ENCODE results near the gene FAM120A. TPM values are rescaled to one million over a fixed set of nuclear protein-coding genes. Genes with fewer than 3 reads are reported as not detected.
A peak's percentile ranks its signal among the peaks of the same experiment; 100 is the strongest.

The FAM120A gene
- total and polyA plus RNA-seq, 2 of the 13 experiments (the other 11 are each of a cell fraction or from before 2014, with no cell fraction given) = 41.3 to 44.4 TPM

DNA sequence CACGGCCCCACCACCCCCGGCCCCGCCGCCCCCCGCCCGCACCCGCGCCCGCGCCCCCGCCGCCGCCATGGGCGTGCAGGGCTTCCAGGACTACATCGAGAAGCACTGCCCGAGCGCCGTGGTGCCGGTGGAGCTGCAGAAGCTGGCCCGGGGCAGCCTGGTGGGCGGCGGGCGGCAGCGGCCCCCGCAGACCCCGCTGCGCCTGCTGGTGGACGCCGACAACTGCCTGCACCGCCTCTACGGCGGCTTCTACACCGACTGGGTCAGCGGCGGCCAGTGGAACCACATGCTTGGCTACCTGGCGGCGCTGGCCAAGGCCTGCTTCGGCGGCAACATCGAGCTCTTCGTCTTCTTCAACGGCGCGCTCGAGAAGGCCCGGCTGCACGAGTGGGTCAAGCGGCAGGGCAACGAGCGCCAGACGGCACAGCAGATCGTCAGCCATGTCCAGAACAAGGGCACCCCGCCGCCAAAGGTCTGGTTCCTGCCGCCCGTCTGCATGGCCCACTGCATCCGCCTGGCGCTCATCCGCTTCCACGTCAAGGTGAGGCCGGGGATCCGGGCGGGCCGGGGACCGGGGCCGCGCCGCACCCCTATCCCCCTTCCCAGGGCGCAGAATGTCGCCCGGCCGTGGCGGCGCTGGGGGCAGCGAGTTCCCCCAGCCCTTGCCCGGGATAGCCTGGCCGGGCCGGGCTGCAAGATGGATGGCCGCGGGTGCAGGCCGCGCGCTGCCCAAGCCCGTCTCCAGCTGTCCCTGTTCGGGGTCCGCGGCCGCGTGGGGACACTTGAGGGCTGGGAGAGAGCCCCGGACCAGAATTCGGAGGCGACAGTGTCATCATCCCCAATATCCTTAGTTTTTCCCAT lies 594 bp downstream of the FAM120A start (continued):
- TF ChIP-seq, protein P1, sequence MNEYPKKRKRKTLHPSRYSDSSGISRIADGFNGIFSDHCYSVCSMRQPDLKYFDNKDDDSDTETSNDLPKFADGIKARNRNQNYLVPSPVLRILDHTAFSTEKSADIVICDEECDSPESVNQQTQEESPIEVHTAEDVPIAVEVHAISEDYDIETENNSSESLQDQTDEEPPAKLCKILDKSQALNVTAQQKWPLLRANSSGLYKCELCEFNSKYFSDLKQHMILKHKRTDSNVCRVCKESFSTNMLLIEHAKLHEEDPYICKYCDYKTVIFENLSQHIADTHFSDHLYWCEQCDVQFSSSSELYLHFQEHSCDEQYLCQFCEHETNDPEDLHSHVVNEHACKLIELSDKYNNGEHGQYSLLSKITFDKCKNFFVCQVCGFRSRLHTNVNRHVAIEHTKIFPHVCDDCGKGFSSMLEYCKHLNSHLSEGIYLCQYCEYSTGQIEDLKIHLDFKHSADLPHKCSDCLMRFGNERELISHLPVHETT (CRISPR knock-in tag; conservative IDR thresholded peaks at IDR 0.05) = no peak
- no peak for TF ChIP-seq CEBPB (IDR thresholded peaks at IDR 0.05; ENCODE audit: borderline replicate concordance, low read depth, low read length)
- TF ChIP-seq BHLHE40 (IDR thresholded peaks at IDR 0.05; ENCODE audit: low read length) = no peak
- no peak for TF ChIP-seq RXRA (CRISPR knock-in tag; IDR thresholded peaks at IDR 0.05)
- TF ChIP-seq ZNF136 (CRISPR knock-in tag; IDR thresholded peaks at IDR 0.05; ENCODE audit: low read depth) = peak; percentile 66; the same call in 1 of the 2 replicates
- TF ChIP-seq, protein P2, sequence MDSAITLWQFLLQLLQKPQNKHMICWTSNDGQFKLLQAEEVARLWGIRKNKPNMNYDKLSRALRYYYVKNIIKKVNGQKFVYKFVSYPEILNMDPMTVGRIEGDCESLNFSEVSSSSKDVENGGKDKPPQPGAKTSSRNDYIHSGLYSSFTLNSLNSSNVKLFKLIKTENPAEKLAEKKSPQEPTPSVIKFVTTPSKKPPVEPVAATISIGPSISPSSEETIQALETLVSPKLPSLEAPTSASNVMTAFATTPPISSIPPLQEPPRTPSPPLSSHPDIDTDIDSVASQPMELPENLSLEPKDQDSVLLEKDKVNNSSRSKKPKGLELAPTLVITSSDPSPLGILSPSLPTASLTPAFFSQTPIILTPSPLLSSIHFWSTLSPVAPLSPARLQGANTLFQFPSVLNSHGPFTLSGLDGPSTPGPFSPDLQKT (CRISPR knock-in tag; IDR thresholded peaks at IDR 0.05; ENCODE audit: borderline replicate concordance) = 0 out of 2 replicates have a peak, but pooled peaks have one; percentile 9
- TF ChIP-seq ZNF75D (CRISPR knock-in tag; IDR thresholded peaks at IDR 0.05; ENCODE audit: borderline replicate concordance) = no peak
- TF ChIP-seq ZNF746 (CRISPR knock-in tag; IDR thresholded peaks at IDR 0.05) = peak; percentile 36; the same call in 1 of the 2 replicates
- peak; percentile 92 for TF ChIP-seq SRY (CRISPR knock-in tag; IDR thresholded peaks at IDR 0.05)
- no peak for TF ChIP-seq RBAK (CRISPR knock-in tag; IDR thresholded peaks at IDR 0.05)
- TF ChIP-seq LCORL (IDR thresholded peaks at IDR 0.05) = no peak
- TF ChIP-seq LCORL (CRISPR knock-in tag; IDR thresholded peaks at IDR 0.05) = no peak; the same call in 1 of the 2 replicates
- TF ChIP-seq, protein P3, sequence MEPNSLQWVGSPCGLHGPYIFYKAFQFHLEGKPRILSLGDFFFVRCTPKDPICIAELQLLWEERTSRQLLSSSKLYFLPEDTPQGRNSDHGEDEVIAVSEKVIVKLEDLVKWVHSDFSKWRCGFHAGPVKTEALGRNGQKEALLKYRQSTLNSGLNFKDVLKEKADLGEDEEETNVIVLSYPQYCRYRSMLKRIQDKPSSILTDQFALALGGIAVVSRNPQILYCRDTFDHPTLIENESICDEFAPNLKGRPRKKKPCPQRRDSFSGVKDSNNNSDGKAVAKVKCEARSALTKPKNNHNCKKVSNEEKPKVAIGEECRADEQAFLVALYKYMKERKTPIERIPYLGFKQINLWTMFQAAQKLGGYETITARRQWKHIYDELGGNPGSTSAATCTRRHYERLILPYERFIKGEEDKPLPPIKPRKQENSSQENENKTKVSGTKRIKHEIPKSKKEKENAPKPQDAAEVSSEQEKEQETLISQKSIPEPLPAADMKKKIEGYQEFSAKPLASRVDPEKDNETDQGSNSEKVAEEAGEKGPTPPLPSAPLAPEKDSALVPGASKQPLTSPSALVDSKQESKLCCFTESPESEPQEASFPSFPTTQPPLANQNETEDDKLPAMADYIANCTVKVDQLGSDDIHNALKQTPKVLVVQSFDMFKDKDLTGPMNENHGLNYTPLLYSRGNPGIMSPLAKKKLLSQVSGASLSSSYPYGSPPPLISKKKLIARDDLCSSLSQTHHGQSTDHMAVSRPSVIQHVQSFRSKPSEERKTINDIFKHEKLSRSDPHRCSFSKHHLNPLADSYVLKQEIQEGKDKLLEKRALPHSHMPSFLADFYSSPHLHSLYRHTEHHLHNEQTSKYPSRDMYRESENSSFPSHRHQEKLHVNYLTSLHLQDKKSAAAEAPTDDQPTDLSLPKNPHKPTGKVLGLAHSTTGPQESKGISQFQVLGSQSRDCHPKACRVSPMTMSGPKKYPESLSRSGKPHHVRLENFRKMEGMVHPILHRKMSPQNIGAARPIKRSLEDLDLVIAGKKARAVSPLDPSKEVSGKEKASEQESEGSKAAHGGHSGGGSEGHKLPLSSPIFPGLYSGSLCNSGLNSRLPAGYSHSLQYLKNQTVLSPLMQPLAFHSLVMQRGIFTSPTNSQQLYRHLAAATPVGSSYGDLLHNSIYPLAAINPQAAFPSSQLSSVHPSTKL (CRISPR knock-in tag; IDR thresholded peaks at IDR 0.05) = no peak
- no peak for TF ChIP-seq CBX5 (CRISPR knock-in tag; IDR thresholded peaks at IDR 0.05; ENCODE audit: borderline replicate concordance)
- no peak for TF ChIP-seq ZNF83 (CRISPR knock-in tag; IDR thresholded peaks at IDR 0.05; ENCODE audit: borderline replicate concordance)
- TF ChIP-seq, protein P4, sequence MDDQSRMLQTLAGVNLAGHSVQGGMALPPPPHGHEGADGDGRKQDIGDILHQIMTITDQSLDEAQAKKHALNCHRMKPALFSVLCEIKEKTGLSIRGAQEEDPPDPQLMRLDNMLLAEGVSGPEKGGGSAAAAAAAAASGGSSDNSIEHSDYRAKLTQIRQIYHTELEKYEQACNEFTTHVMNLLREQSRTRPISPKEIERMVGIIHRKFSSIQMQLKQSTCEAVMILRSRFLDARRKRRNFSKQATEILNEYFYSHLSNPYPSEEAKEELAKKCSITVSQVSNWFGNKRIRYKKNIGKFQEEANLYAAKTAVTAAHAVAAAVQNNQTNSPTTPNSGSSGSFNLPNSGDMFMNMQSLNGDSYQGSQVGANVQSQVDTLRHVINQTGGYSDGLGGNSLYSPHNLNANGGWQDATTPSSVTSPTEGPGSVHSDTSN (CRISPR knock-in tag; IDR thresholded peaks at IDR 0.05; ENCODE audit: borderline replicate concordance) = peak; percentile 46; the same call in 1 of the 2 replicates
- TF ChIP-seq ZNF607 (CRISPR knock-in tag; IDR thresholded peaks at IDR 0.05; ENCODE audit: borderline replicate concordance) = peak; percentile 83; the same call in 1 of the 2 replicates
- no peak for TF ChIP-seq ZNF761 (CRISPR knock-in tag; conservative IDR thresholded peaks at IDR 0.05)
- TF ChIP-seq SOX5 (CRISPR knock-in tag; IDR thresholded peaks at IDR 0.05; ENCODE audit: borderline replicate concordance) = no peak
- TF ChIP-seq HNRNPK (IDR thresholded peaks at IDR 0.05; ENCODE audit: low read depth, low read length, poor library complexity, severe bottlenecking) = no peak

All from HepG2 (cell line).